Mesendoderm (in vitro differentiated cells): Measurements from ENCODE around the gene CEP85.

Experiments
- DNase-seq: peaks from one replicate; pipeline ENCODE4 v3.0.0; 2013
- H2AK5ac ChIP-seq: 2 replicates; pipeline ENCODE4 v1.6.1; 2013; ENCODE audit warnings: low read length, inconsistent platforms
- H2BK120ac ChIP-seq: 2 replicates; pipeline ENCODE4 v1.6.1; 2013; ENCODE audit warnings: low read depth, mild to moderate bottlenecking, low read length, moderate library complexity, mixed read lengths
- H2BK15ac ChIP-seq: replicated peaks from 2 replicates; pipeline ENCODE4 v1.6.1; 2013; ENCODE audit warnings: low read depth, mild to moderate bottlenecking, moderate library complexity
- H2BK5ac ChIP-seq: 2 replicates; pipeline ENCODE4 v1.6.1; 2013; ENCODE audit warnings: low read length, inconsistent platforms
- H3K18ac ChIP-seq: 2 replicates; pipeline ENCODE4 v1.6.1; 2013; ENCODE audit warnings: mild to moderate bottlenecking, low read length, mixed read lengths
- H3K23ac ChIP-seq: one replicate; pipeline ENCODE4 v1.6.1; 2013; ENCODE audit warnings: low read length
- H3K27ac ChIP-seq: 2 replicates; pipeline ENCODE4 v1.5.1; 2013; ENCODE audit warnings: low read depth, mild to moderate bottlenecking, inconsistent platforms, low read length, moderate library complexity
- H3K27me3 ChIP-seq: 2 replicates; pipeline ENCODE4 v1.6.1; 2013; ENCODE audit warnings: low read length, control low read depth, mild to moderate bottlenecking, inconsistent platforms; ENCODE audit not compliant: insufficient read depth, poor library complexity
- H3K36me3 ChIP-seq: 2 replicates; pipeline ENCODE4 v1.6.1; 2013; ENCODE audit warnings: low read length, inconsistent platforms; ENCODE audit not compliant: control insufficient read depth, insufficient read depth
- H3K4ac ChIP-seq: one replicate; pipeline ENCODE4 v1.6.1; 2013; ENCODE audit warnings: low read depth, mild to moderate bottlenecking, low read length, moderate library complexity
- H3K4me1 ChIP-seq: 2 replicates; pipeline ENCODE4 v1.6.1; 2013; ENCODE audit warnings: low read depth, low read length, inconsistent platforms; ENCODE audit not compliant: control insufficient read depth
- H3K4me2 ChIP-seq: 2 replicates; pipeline ENCODE4 v1.6.1; 2013; ENCODE audit warnings: low read length
- H3K4me3 ChIP-seq: 2 replicates; pipeline ENCODE4 v1.5.1; 2013; ENCODE audit warnings: mild to moderate bottlenecking, low read length
- H3K56ac ChIP-seq: one replicate; pipeline ENCODE4 v1.6.1; 2013; ENCODE audit warnings: low read length
- H3K79me1 ChIP-seq: 2 replicates; pipeline ENCODE4 v1.6.1; 2013; ENCODE audit warnings: low read length, inconsistent platforms
- H3K79me2 ChIP-seq: 2 replicates; pipeline ENCODE4 v1.6.1; 2013; ENCODE audit warnings: mild to moderate bottlenecking, low read length; ENCODE audit not compliant: control insufficient read depth, insufficient read depth
- H3K9ac ChIP-seq: 2 replicates; pipeline ENCODE4 v1.6.1; 2013; ENCODE audit warnings: low read length, inconsistent platforms
- H4K5ac ChIP-seq: one replicate; pipeline ENCODE4 v1.6.1; 2013; ENCODE audit warnings: low read length
- H4K8ac ChIP-seq: one replicate; pipeline ENCODE4 v1.6.1; 2013; ENCODE audit warnings: low read depth, mild to moderate bottlenecking, control low read depth, low read length, moderate library complexity
- WGBS: extraction: QIAGEN DNeasy Blood & Tissue Kit; methylation state at CpG from one replicate; pipeline ENCODE4 v1.1.7; 2013; ENCODE audit warnings: low lambda C conversion rate, missing lambda C conversion rate; ENCODE audit not compliant: insufficient coverage; ENCODE audit errors: extremely low coverage; 5-methylcytosine and 5-hydroxymethylcytosine counted together

The CEP85 gene

DNA sequence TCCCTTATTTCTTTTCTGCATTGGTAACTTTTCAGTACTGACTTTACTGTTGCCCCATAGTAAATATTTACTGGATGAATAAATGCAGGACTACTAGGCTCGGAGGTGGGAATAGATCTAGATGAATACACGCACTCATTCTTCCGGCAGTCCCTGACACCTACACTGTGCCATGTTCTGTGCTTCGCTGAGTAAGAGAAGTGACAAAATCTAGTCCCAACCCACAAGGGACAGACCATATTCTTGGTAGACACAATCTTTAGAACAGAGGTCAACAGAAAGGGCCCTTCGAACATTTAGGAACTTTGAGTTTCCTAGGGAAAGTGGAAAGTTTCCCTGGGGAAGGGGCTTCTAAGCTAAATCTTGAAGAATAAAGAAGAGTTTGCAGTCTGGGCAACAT lies 80.5 kb downstream of the CEP85 start:
- Histone ChIP-seq H4K8ac (no peak overlapping the region), H3K79me2 (no peaks in the 10 kb centered on the region), H3K4me1 (peaks cover 2% of the 10 kb centered on the region), H2BK120ac (no peak overlapping the region), H3K56ac (no peak overlapping the region), H3K4ac (no peak overlapping the region), H3K36me3 (no peaks in the 10 kb centered on the region), H3K4me3 (no peak overlapping the region), H3K18ac (no peak overlapping the region), H3K27ac (no peak overlapping the region), H4K5ac (no peak overlapping the region), H2BK15ac (no peak overlapping the region), H2BK5ac (no peak overlapping the region), H3K79me1 (no peaks in the 10 kb centered on the region), H3K27me3 (no peaks in the 10 kb centered on the region), H3K4me2 (no peak overlapping the region), H2AK5ac (no peak overlapping the region), H3K23ac (no peak overlapping the region), H3K9ac (no peak overlapping the region)
- DNase-seq, result no peak
- WGBS, result no CpG with 5 or more reads among the region's 5 CpGs

- no peak for DNase-seq
- Histone ChIP-seq H4K5ac (no peak overlapping the region), H3K79me1 (no peaks in the 10 kb centered on the region), H3K23ac (no peak overlapping the region), H2AK5ac (no peak overlapping the region), H3K27ac (no peak overlapping the region), H2BK120ac (no peak overlapping the region), H3K4me2 (no peak overlapping the region), H2BK15ac (no peak overlapping the region), H3K9ac (no peak overlapping the region), H3K4me1 (peaks cover 2% of the 10 kb centered on the region), H3K4me3 (no peak overlapping the region), H3K79me2 (no peaks in the 10 kb centered on the region), H3K18ac (no peak overlapping the region), H4K8ac (no peak overlapping the region), H3K4ac (no peak overlapping the region), H2BK5ac (no peak overlapping the region), H3K36me3 (no peaks in the 10 kb centered on the region), H3K27me3 (no peaks in the 10 kb centered on the region), H3K56ac (no peak overlapping the region)
- no CpG with 5 or more reads among the region's 8 CpGs for WGBS
Measured at GRCh38 chr1:26315874-26316850, 82.2 kb downstream of the CEP85 start.

DNA sequence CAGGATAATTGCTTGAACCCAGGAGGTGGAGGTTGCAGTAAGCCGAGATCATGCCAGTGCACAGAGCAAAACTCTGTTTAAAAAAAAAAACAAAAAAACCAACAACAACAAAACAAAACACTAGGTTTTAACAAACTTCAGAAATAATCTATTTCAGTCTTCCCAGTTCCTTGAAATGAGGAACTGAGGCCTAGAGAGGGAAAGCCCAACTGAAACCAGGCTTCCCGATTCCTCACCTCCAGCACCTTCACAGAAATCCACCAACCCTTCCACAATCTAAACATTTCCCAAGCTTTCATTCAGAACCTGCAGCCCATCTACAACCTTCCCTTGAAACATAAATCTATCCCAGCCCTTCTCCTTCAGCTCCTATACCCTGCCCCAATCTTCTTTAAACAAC lies 83.1 kb downstream of the CEP85 start:
- H3K4ac ChIP-seq, result no peak overlapping the region
- no peaks in the 10 kb centered on the region for H3K36me3 ChIP-seq
- H4K8ac ChIP-seq, result no peak overlapping the region
- H2BK5ac ChIP-seq, result no peak overlapping the region
- H3K4me2 ChIP-seq, result no peak overlapping the region
- no peaks in the 10 kb centered on the region for H3K79me2 ChIP-seq
- H4K5ac ChIP-seq, result no peak overlapping the region
- peaks cover 2% of the 10 kb centered on the region for H3K4me1 ChIP-seq
- H2BK15ac ChIP-seq, result no peak overlapping the region
- H3K79me1 ChIP-seq, result no peaks in the 10 kb centered on the region
- no peak overlapping the region for H2AK5ac ChIP-seq
- no CpG with 5 or more reads among the region's 2 CpGs for WGBS
- H3K9ac ChIP-seq, result peak overlapping the region; percentile 12
- DNase-seq, result no peak
- H3K56ac ChIP-seq, result peak overlapping the region; percentile 29
- H3K4me3 ChIP-seq, result no peak overlapping the region
- H3K18ac ChIP-seq, result no peak overlapping the region
- no peaks in the 10 kb centered on the region for H3K27me3 ChIP-seq
- no peak overlapping the region for H3K27ac ChIP-seq
- H2BK120ac ChIP-seq, result no peak overlapping the region
- H3K23ac ChIP-seq, result no peak overlapping the region

DNA sequence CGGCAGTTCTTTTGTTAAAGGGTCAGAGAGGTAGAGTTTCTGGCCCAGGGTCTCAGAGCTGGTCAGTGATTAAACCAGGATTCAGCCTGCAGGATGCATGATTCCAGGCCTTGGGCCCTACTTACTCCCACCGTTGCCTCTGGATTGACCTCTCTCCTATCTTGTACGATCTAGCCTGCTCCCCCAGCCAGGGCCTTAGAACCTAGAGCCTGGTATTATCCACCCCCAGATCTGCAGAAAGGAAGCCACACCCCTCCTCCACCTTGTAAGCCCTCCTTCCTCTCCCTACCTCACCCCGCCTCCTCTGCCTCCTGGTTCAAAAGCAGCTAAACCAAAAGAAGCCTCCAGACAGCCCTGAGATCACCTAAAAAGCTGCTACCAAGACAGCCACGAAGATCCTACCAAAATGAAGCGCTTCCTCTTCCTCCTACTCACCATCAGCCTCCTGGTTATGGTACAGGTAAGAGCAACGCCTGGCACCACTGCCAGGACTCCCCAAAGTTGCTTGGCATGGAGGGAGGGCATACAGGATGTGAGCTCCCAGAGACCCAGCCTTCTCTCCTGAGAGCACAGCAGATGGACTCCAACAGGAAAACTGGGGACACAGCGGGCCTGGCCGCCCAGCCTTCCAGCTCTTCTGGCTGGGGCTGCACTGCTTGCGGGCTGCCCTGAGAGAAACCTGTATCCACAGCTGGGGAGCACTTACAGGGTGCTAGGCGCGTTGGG lies 83.8 kb downstream of the CEP85 start, which contains the start of gene CD52:
Gene CD52, plus strand, starts transcription at position 347 of the 726 bp plus-strand sequence. Its CDS starts 60 bp downstream, at position 407.
- WGBS, result no CpG with 5 or more reads among the region's 12 CpGs

GRCh38 chr1:26318338-26319064 lies 84.5 kb downstream of the CEP85 start:
- no peak overlapping the region for H3K18ac ChIP-seq

More for the DNA sequence above, 83.8 kb downstream of the CEP85 start, which contains the start of gene CD52:
- no peak within 1 kb of the TSS for H3K4me2 ChIP-seq
- no peak within 1 kb of the TSS for H3K27ac ChIP-seq
- peak within 1 kb of the TSS; percentile 29 for H3K56ac ChIP-seq
- DNase-seq, result peak; percentile 89
- no peak within 1 kb of the TSS for H4K5ac ChIP-seq
- no peaks in the 10 kb centered on the region for H3K27me3 ChIP-seq
- H2BK15ac ChIP-seq, result no peak within 1 kb of the TSS
- H2BK5ac ChIP-seq, result no peak within 1 kb of the TSS
- peak within 1 kb of the TSS; percentile 12 for H3K9ac ChIP-seq
- no peak within 1 kb of the TSS for H3K4ac ChIP-seq
- no peak within 1 kb of the TSS for H4K8ac ChIP-seq
- H3K18ac ChIP-seq, result no peak within 1 kb of the TSS
- no peak within 1 kb of the TSS for H2BK120ac ChIP-seq
- H3K79me2 ChIP-seq, result no peaks in the 10 kb centered on the region
- H3K79me1 ChIP-seq, result no peaks in the 10 kb centered on the region
- no peak within 1 kb of the TSS for H3K23ac ChIP-seq
- H3K4me1 ChIP-seq, result peaks cover 2% of the 10 kb centered on the region
- H3K4me3 ChIP-seq, result no peak within 1 kb of the TSS
- no peaks in the 10 kb centered on the region for H3K36me3 ChIP-seq
- no peak within 1 kb of the TSS for H2AK5ac ChIP-seq

More at GRCh38 chr1:26318338-26319064, 84.5 kb downstream of the CEP85 start:
- Histone ChIP-seq H3K23ac (no peak overlapping the region), H2BK5ac (no peak overlapping the region), H3K79me1 (no peaks in the 10 kb centered on the region), H3K4me1 (peaks cover 2% of the 10 kb centered on the region), H4K5ac (no peak overlapping the region), H2BK15ac (no peak overlapping the region), H4K8ac (no peak overlapping the region), H2BK120ac (no peak overlapping the region), H3K56ac (no peak overlapping the region), H3K4me2 (no peak overlapping the region), H3K4me3 (no peak overlapping the region), H3K9ac (no peak overlapping the region), H3K27me3 (no peaks in the 10 kb centered on the region), H3K27ac (no peak overlapping the region), H2AK5ac (no peak overlapping the region), H3K36me3 (no peaks in the 10 kb centered on the region), H3K79me2 (no peaks in the 10 kb centered on the region), H3K4ac (no peak overlapping the region)
- no peak for DNase-seq
- WGBS, result no CpG with 5 or more reads among the region's 9 CpGs
